DMS153 treated with DMSO at 0.1 percent for 48 hours (cell line): ENCODE data around the gene CBX6.
A peak's percentile ranks its signal among the peaks of the same experiment; 100 is the strongest.
"Not testable (repeated sequence)": the region's sequence is repeated elsewhere in the genome, so short reads cannot be mapped to it uniquely, and the experiment has no call there.

Experiments used
- DNase-seq: peaks from one replicate; lab custom pipeline; 2025; ENCODE audit not compliant: unreplicated experiment; lab: John Stamatoyannopoulos, UW

Gene CBX6

DNA sequence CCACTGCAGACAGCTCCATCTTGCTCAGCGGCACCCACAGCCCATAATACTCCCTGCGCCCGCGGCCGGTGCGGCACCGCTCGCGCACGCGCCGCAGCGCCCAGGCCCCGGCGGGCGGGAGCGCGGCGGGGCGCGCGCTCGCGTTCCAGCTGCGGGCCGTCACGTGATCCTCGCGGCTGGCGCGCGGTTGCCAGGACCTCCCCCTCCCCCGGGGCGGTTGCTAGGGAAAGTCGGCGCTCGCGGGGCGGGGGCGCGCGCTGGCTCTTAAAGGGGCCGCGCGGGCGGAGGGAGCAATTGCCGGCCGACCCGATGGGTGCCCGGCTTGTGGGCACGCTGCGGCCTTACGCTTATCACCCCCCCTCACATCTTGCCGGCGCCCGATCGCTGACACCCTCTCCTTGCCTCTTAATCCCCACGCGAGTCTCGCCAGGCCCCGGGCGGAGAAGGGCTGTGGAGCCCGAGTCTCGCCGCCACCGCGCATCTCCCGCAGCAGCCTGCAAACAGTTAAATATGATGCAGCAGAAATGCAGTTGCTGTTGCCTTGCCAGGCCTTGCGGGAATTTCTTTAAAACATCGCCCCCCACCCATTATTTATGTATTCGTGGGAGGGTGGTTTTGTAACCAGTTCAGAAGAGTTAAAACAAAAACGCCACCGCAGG lies at the start of gene CBX6:
CBX6 (minus strand) TSS at position 45 of the 659 bp plus-strand sequence; CDS start at position 19, 26 bp downstream.
- peak; percentile 90 for DNase-seq

DNA sequence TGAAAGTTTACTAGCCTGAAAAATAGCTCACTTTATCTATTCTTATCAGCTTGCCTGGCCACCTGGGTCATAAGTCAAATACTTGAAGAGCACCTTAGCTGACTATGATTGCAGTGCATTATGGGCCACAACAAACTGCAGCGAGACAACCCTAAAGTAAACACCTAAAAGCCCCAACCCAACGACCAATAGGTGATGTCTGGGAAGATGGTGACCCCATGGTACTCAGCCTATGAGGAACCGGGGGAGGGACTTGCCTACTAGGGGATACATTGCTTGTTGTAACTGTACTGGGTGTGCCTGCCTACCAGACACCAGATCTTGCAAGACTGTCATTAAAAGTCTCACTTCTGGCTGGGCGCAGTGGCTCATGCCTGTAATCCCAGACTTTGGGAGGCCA lies 49.8 kb upstream of the CBX6 start:
- no peak for DNase-seq

DNA sequence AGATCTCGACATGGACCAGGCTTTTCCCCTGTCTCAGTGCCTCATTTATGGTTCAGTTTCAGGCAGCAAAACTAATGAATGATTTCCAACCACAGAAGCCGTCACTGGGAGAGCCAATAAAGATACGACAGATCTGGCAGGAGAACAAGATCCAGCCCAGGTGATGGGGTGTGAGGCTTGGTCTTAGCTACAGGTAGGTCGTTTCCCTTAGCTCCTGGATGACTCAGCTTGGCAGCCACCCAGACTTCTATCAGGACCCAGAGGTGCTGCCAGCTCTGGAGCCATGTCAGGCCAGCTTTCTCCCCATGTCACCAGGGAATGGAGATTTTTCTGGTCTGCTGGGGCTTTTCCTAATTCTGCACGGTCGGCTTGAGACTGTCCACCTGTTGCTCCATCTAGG lies 49.1 kb upstream of the CBX6 start:
- peak; percentile 91 for DNase-seq

DNA sequence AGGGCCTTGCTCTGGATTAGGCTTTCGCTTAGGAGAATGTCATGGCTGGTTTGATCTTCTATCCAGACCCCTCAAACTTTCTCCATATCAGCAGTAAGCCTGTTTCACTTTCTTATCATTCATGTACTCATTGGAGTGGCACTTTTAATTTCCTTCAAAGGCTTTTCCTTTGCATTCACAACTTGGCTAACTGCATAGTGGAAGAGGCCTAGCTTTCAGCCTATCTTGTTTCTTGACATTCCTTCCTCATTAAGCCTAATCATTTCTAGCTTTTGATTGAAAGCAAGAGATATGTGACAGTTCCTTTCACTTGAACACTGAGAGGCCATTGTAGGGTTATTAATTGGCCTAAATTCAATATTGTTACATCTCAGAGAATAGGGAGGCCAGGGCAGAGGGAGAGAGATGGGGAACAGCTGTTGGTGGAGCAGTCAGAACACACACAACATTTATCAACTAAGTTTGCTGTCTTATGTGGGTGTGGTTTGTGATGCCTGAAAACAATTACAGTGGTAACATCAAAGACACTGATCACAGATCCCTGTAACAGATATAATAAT lies 47.7 kb upstream of the CBX6 start:
- DNase-seq: no peak

DNA sequence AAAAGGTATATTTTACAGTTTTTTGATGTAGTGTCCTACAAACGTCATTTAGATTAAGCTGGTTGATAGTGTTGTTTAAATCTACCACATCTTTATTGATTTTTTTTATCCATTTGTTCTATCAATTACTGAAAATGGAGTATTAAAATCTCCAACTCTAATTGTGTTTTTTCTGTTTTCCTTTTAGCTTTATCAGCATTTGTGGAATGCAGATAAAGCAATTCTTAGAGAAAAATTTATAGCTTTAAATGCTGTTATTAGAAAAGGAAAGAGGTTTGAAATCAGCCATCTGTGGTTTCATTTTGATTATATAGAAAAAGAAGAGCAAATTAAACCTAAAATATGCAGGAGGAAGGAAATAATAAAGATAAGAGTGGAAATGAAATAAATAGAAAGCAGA lies 39.4 kb upstream of the CBX6 start:
- DNase-seq: no peak

- DNase-seq: no peak
Measured at GRCh38 chr22:38907767-38908166, 35.8 kb upstream of the CBX6 start.

DNA sequence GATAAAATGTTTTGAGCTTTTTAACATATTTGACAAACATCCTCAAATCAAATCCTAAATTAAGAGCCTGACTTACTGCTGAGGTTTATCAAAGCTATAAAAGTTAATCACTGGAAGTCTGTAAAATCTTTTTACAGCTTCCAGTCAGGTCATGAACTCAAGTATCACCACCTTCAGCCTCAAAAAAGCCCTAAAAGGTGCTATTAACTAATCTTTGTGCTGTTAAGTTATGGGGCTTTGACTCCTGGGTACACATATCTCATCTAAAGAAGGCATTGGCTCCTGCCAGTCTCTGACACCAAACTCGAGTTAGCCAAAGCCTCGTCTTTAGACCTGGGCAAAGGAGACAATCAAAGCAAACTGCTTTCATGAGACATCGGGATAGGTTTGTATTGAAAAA lies 34.0 kb upstream of the CBX6 start:
- no peak for DNase-seq

- not testable (repeated sequence) for DNase-seq
Measured at GRCh38 chr22:38904052-38904617, 32.1 kb upstream of the CBX6 start.

DNA sequence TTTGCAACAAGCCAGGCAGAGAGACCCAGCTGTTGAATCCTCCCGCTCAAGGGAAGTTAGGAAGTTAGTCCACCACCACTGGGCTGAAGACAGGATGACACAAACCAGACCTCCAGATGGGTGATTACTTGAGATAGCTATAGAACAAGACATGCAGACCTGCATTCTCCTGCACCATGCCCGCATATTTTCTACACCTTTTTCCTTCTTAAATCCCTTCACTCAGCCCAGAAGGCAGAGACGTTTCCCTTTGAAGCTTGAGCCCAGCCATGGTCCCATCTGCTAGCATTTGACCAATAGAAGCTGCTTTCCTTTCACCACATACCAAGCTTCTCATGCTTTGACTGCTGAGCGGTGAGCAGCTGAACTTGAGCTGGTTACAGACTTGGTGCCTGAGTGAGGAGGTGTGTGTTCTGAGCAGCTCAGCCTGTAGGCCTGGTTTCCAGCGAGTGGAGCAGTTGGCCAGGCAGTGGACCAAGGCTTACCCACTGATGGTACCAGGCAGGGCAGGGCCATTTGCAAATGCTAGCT lies 29.2 kb upstream of the CBX6 start:
- no peak for DNase-seq

DNA sequence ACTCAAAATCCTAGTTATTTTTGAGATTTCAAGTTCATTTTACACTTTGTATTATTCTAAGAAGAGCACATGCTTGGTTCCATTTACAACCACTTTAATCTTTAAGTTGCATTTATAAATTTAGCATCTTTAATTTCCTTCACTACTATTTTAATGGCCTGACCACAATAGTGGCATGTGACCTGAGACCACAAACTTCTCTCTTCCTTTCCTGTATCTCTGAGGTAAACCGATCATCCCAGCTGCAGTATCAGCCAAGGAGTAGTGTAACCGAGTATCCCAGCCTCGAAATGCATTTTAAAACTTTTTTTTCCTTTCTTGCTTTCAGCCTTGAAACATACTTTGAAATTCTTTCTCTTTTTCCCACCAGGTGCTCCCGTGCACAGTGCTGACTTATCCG lies 28.7 kb upstream of the CBX6 start:
- no peak for DNase-seq

GRCh38 chr22:38891256-38891655 lies 19.2 kb upstream of the CBX6 start:
- DNase-seq: no peak

DNA sequence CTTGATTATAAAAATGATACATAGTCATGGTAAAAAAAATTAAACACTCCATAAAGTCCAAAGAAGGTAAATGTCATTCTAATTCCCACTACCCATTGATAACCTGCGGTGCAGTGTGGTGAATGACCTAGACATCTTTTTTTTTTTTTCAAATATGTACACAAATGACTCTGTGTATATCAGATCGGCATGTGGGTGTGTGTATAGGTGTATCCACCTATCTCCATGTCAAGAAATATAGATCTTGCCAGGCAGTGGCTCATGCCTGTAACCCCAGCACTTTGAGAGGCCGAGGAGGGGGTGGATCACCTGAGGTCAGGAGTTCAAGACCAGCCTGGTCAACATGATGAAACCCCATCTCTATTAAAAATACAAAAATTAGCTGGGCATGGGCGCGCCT lies 18.4 kb upstream of the CBX6 start:
- DNase-seq: no peak

DNA sequence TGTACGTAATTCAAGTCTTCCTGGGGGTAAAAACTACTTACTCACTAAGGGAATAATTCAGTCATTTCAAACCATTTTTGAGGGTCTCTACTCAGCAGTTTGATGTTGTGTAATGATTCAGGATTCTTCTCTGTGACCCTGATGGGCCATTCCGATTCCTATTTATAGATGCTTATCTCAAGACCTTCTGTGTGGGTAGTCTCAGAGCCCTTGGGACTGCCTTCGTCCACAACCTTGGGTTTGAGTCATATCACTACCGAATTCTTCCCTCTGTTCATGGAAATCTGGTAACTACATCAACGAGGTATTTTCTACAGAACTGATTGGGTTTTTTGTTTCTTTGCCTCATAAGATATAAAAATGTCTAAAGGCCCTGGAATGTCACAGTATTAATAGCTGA lies 14.3 kb upstream of the CBX6 start:
- DNase-seq: no peak

- DNase-seq: no peak
Measured at GRCh38 chr22:38882972-38883622, 11.1 kb upstream of the CBX6 start.

DNA sequence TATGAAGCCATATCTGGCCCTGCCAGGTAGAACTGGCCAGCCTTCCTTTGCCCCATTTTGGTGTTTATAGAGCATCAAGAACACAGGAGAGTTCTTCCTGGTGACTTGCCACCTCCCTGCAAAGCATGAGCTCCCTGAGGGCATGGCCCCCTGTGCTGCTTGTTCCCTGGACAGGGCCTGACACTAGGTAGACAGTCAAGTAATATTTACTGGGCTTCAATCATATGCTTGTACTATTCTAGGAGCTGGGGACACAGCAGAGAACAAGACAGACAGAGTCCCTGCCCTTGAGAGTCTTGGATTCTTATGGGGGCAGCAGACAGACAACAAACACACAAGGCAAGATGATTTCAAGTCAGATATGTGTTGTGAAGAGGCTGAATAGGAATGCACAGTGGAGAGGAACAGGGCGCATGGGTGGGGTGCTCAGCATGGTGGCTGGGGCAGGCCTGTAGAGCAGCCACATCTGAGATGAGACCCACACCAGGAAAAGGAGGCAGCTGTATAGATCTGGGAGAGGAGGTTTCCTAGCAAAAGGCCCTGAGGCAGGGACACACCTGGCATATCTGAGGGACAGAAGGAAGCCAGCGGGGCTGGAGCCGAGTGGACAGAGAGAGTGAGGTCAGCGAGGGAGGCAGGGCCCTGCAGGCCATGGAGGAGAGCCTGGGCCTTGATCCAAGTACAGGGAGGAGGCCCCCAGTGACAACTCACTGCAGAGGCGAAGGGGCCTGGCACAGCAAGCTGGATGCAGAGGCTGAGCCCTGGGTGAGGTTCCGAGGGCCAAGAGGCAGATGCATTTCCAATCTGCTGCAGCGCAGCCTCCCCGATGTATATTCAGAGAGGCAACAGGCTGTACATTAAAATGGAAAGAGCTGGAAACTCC lies 10.2 kb upstream of the CBX6 start:
- no peak for DNase-seq

DNA sequence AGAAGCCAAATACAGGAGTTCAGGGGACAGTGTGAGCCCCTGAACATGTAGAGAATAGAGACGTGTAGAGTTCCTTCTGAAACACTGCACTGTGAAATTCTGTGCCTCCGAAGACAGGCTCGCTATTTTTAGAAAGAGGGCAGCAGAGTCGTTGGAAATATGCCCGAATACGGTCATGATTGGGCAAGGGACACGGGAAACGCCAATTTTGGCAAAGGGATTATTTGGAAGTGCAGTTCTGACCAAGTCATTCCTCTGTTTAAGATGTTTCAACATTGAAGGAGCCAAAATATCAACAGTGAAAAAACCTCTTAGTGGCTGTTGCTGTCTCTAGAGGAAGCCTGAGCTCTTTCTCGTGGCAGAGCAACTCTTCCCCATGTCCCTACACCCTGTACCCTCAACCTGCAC lies 9.5 kb upstream of the CBX6 start:
- no peak for DNase-seq

DNA sequence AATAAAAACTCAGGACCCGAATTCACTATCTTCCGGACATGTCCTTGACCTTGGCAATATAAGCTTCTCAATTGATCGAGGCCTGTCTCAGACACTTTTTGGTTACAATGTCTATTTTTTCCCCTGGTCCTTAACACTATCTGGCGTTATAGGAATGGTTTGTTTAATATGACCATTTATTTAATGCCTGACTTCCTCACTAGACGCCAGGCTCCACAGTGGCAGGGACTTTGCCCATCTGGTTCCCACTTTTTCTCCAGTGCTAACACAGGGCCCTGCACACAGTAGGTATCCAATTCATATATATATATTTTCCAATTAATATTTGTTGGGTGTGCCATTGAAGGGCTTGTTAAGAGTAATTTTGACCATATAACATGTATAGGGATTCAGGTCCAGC lies 7.9 kb upstream of the CBX6 start:
- no peak for DNase-seq

GRCh38 chr22:38879108-38879729 lies 7.2 kb upstream of the CBX6 start:
- no peak for DNase-seq

- no peak for DNase-seq
Measured at GRCh38 chr22:38878001-38878400, 6.0 kb upstream of the CBX6 start.

DNA sequence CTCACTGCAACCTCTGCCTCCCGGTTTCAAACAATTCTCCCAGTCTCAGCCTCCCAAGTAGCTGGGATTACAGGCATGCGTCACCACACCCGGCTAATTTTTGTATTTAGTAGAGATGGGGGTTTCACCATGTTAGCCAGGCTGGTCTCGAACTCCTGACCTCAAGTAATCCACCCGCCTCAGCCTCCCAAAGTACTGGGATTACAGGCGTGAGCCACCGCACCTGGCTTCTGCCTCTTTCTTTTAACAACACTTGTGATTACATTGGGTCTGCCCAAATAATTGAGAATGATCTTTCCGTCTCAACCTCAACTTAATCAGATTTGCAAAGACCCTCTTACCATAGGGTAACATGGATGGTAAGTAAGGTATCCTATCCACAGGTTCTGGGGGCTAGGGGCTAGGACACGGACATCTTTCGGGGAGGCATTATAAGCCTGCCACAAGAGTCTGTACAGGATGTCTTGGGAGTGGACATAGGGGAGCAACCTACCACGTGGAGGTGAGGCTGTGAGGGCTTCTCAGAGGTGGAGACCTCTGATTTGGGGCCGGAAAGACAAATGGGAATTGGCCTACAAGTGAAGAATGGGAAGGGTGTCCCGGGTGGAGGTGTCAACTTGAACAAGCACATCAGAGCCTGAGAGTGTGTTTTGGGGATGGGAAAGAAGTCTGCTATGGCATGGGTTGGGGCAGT lies 2.7 kb upstream of the CBX6 start:
- no peak for DNase-seq
